ENCODE measurements around the gene CD69. TPM values are rescaled to one million over a fixed set of nuclear protein-coding genes. Genes with fewer than 3 reads are reported as not detected.

Gene CD69
- total and polyA plus RNA-seq, 9 donors = 0.63 to 7.8 (median 2.3) TPM

GRCh38 chr12:9736936-9737705 lies 23.6 kb downstream of the CD69 start:
- intact Hi-C loops (cut with DNase I) = no loop called here
- no peaks in the 10 kb centered on the region for H3K4me1 ChIP-seq (ENCODE audit: insufficient read depth)
- WGBS, 3 donors = 39 to 44% (median 39%) methylated on average over 3 of the region's 3 CpGs

GRCh38 chr12:9735601-9736000 lies 25.1 kb downstream of the CD69 start:
- no peak for DNase-seq
- Histone ChIP-seq H3K4me1 (ENCODE audit: insufficient read depth) (no peaks in the 10 kb centered on the region), H3K36me3 (no peaks in the 10 kb centered on the region), H3K9me3 (no peaks in the 10 kb centered on the region), H3K27me3 (no peaks in the 10 kb centered on the region), H3K4me3 (no peak overlapping the region), H3K27ac (no peak overlapping the region)
- WGBS, 3 donors = 76 to 79% (median 77%) methylated on average over 3 of the region's 3 CpGs
- TF ChIP-seq POLR2A (IDR thresholded peaks at IDR 0.05) (no peak), EP300 (IDR thresholded peaks at IDR 0.05) (no peak), CTCF (IDR thresholded peaks at IDR 0.05) (no peak)
- intact Hi-C loops (cut with DNase I) = no loop called here

More at GRCh38 chr12:9736936-9737705, 23.6 kb downstream of the CD69 start:
- H3K36me3 ChIP-seq = no peaks in the 10 kb centered on the region
- TF ChIP-seq POLR2A (IDR thresholded peaks at IDR 0.05) (no peak), EP300 (IDR thresholded peaks at IDR 0.05) (no peak), CTCF (IDR thresholded peaks at IDR 0.05) (no peak)
- H3K27me3 ChIP-seq = no peaks in the 10 kb centered on the region
- H3K27ac ChIP-seq = no peak overlapping the region
- H3K4me3 ChIP-seq = no peak overlapping the region
- no peaks in the 10 kb centered on the region for H3K9me3 ChIP-seq
- no peak for DNase-seq

- TF ChIP-seq CTCF (IDR thresholded peaks at IDR 0.05) (no peak), EP300 (IDR thresholded peaks at IDR 0.05) (no peak), POLR2A (IDR thresholded peaks at IDR 0.05) (no peak)
- H3K4me3 ChIP-seq = no peak within 1 kb of the TSS
- H3K36me3 ChIP-seq = no peaks in the 10 kb centered on the region
- no peak within 1 kb of the TSS for H3K27ac ChIP-seq
- no peaks in the 10 kb centered on the region for H3K27me3 ChIP-seq
- 77 to 90% (median 77%) methylated on average over 8 of the region's 8 CpGs for WGBS, 3 donors
- no peaks in the 10 kb centered on the region for H3K4me1 ChIP-seq (ENCODE audit: insufficient read depth)
- no peaks in the 10 kb centered on the region for H3K9me3 ChIP-seq
- DNase-seq = no peak
- intact Hi-C loops (cut with DNase I) = no loop called here
Observed at GRCh38 chr12:9732921-9733461, 27.7 kb downstream of the CD69 start, which contains the start of gene CLECL1. TSS of gene CLECL1 (minus strand) at chr12:9733097.

- no peak overlapping the region for H3K4me3 ChIP-seq
- intact Hi-C loops (cut with DNase I) = no loop called here
- 82 to 90% (median 82%) methylated on average over 2 of the region's 2 CpGs for WGBS, 3 donors
- no peak for TF ChIP-seq EP300 (IDR thresholded peaks at IDR 0.05)
- H3K4me1 ChIP-seq (ENCODE audit: insufficient read depth) = no peaks in the 10 kb centered on the region
- H3K27me3 ChIP-seq = no peaks in the 10 kb centered on the region
- H3K36me3 ChIP-seq = no peaks in the 10 kb centered on the region
- DNase-seq = no peak
- no peaks in the 10 kb centered on the region for H3K9me3 ChIP-seq
- H3K27ac ChIP-seq = no peak overlapping the region
Observed at GRCh38 chr12:9731797-9732196, 28.9 kb downstream of the CD69 start.

GRCh38 chr12:9731393-9731792 lies 29.3 kb downstream of the CD69 start:
- Histone ChIP-seq H3K4me3 (no peak overlapping the region), H3K27me3 (no peaks in the 10 kb centered on the region), H3K9me3 (no peaks in the 10 kb centered on the region), H3K36me3 (no peaks in the 10 kb centered on the region), H3K27ac (no peak overlapping the region), H3K4me1 (ENCODE audit: insufficient read depth) (no peaks in the 10 kb centered on the region)
- no peak for DNase-seq
- 75 to 78% (median 77%) methylated on average over 6 of the region's 6 CpGs for WGBS, 3 donors
- TF ChIP-seq CTCF (IDR thresholded peaks at IDR 0.05) (no peak), POLR2A (IDR thresholded peaks at IDR 0.05) (no peak), EP300 (IDR thresholded peaks at IDR 0.05) (no peak)
- intact Hi-C loops (cut with DNase I) = no loop called here
